LNCaP clone FGC (cell line): ENCODE measurements around the gene ATP6V0B.

Experiments
- DNase-seq: peaks from one replicate; pipeline ENCODE4 v3.0.0-alpha.2; 2011; ENCODE audit warnings: low read depth
- H3K4me3 ChIP-seq: 2 replicates; pipeline ENCODE4 v1.5.1; 2011; ENCODE audit warnings: mild to moderate bottlenecking, low read depth, low read length, control low read depth
- CTCF ChIP-seq: IDR thresholded peaks from 2 replicates; pipeline ENCODE4 v1.5.1; 2012; ENCODE audit warnings: mild to moderate bottlenecking; ENCODE audit not compliant: control insufficient read depth, insufficient read depth; ENCODE audit errors: extremely low read depth

The ATP6V0B gene

DNA sequence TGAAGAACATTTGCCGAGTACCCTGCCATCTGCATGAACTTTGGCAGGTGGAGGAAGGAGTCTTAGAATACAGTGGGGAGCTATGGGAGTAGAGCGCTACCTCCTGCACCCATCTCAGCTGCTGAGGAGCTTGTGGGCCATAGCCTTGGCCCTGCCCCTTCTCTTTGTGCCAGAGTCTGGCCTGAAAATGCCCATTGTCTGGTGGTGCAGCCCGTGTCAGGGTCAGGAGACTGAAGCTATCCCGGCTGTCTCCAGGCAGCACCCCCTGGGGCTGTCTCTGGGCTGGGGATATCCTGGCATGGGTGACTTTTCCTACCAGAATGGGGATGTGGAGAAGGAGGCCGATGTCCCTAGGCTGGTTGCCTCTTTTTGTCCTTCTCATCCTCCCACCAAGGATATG lies 20.7 kb upstream of the ATP6V0B start:
- no peak for DNase-seq
- no peak overlapping the region for H3K4me3 ChIP-seq
- TF ChIP-seq CTCF: no peak

- DNase-seq: no peak
- no peak for TF ChIP-seq CTCF
- no peak overlapping the region for H3K4me3 ChIP-seq
Measured at GRCh38 chr1:43956234-43956633, 18.5 kb upstream of the ATP6V0B start.

- H3K4me3 ChIP-seq: no peak overlapping the region
- DNase-seq: no peak
- TF ChIP-seq CTCF: no peak
Measured at GRCh38 chr1:43957407-43958040, 17.2 kb upstream of the ATP6V0B start.

- TF ChIP-seq CTCF: no peak
- DNase-seq: no peak
- H3K4me3 ChIP-seq: no peak overlapping the region
Measured at GRCh38 chr1:43958351-43959255, 16.2 kb upstream of the ATP6V0B start.

DNA sequence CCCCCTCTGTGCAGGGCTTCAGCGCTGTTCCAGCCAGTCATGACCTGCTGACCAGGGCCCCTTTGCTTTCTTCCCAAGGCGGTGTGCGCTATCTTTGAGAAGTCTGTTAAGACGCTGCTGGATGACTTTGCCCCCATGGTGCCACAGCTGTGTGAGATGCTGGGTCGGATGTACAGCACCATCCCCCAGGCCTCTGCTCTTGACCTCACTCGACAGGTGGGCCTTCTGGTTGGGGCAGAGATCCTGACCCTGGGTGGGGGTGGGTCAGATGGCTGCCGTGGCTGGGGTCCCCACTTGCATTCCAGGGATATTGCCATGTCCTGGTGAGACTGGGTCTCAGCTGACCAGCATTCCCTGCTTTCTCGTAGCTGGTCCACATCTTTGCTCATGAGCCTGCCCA lies 14.0 kb upstream of the ATP6V0B start:
- H3K4me3 ChIP-seq: no peak overlapping the region
- TF ChIP-seq CTCF: no peak
- no peak for DNase-seq

GRCh38 chr1:43961692-43962091 lies 13.1 kb upstream of the ATP6V0B start:
- DNase-seq: no peak
- H3K4me3 ChIP-seq: no peak overlapping the region
- TF ChIP-seq CTCF: no peak
